Hair follicle dermal papilla cell (primary cell): ENCODE results near the gene VPS45. TPM values are rescaled to one million over a fixed set of nuclear protein-coding genes. Genes with fewer than 3 reads are reported as not detected.

ENCODE experiments used
- total RNA-seq: library from RNA; depleted of rRNA; stranded (reverse); fragments of >200 nt; gene quantifications from 2 replicates; pipeline ENCODE4 v1.2.3, GENCODE V29; 2012

The VPS45 gene, protein sequence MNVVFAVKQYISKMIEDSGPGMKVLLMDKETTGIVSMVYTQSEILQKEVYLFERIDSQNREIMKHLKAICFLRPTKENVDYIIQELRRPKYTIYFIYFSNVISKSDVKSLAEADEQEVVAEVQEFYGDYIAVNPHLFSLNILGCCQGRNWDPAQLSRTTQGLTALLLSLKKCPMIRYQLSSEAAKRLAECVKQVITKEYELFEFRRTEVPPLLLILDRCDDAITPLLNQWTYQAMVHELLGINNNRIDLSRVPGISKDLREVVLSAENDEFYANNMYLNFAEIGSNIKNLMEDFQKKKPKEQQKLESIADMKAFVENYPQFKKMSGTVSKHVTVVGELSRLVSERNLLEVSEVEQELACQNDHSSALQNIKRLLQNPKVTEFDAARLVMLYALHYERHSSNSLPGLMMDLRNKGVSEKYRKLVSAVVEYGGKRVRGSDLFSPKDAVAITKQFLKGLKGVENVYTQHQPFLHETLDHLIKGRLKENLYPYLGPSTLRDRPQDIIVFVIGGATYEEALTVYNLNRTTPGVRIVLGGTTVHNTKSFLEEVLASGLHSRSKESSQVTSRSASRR
- total RNA-seq = 34.9 and 36.5 TPM in 2 replicates

DNA sequence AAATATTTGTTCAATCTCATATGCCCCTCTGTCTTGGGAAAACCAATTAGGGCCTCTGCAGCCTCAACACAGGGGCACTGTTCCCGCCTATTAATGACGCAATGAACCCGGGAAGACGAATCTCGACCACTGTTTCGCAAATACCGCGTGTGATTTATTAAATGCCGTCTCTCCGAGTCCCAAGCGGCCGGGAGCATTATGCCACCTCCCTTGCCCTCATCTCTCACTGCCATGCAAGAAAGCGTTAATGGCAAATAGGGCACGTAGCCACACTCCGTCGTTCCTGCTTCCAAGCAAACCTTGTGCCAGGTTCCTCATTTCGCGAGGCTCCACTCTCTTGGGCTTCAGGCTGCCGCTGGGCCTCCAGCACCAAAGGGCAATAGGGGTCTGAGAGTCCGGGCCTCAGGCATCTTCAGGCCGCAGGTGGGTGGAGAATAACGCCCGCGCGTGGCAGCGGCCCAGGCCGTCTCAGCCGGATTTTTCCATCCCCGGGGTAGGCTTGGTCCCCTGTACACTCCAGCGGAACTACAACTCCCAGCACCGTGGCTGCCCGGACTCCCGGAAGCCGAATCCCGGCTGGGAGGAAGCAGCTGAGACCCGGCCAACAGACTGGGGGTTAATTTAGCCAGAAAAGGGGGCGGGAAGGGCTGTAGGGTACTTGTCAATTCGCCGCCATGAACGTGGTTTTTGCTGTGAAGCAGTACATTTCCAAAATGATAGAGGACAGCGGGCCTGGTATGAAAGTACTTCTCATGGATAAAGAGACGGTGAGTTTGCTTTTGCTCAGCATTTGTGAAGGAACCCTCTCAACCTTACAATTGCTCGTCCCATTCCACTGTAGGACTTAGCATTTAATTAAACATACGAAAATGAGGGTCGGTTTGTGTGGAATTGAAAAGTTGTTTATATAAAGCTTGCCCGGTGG lies at the start of gene VPS45:
Gene VPS45 (plus strand): TSS at position 593 of the 925 bp plus-strand sequence. CDS start 82 bp downstream, at position 675.

GRCh38 chr1:150149271-150150132 lies 81.9 kb downstream of the VPS45 start, which contains the start of gene PLEKHO1:
TSS of gene PLEKHO1 (plus strand) at chr1:150149916. CDS start at chr1:150150258, 342 bp downstream.

Other genes with a start within 250 kb of the VPS45 start
- gene BOLA1, start 168.2 kb upstream of the VPS45 start, total RNA-seq = 7.8 and 8.4 TPM in 2 replicates
- 23.8 and 27.3 TPM in 2 replicates for gene SV2A, start 149.9 kb upstream of the VPS45 start, total RNA-seq
- 10.7 and 12.9 TPM in 2 replicates for gene SF3B4, start 140.0 kb upstream of the VPS45 start, total RNA-seq
- gene MTMR11, start 130.9 kb upstream of the VPS45 start, total RNA-seq = 12.0 and 15.1 TPM in 2 replicates
- 17.7 and 24.7 TPM in 2 replicates for gene OTUD7B, start 57.0 kb upstream of the VPS45 start, total RNA-seq
- gene PLEKHO1, start 82.1 kb downstream of the VPS45 start, total RNA-seq = 48.5 and 66.8 TPM in 2 replicates
- gene ANP32E, start 168.3 kb downstream of the VPS45 start, total RNA-seq = 9.8 and 10.5 TPM in 2 replicates
- not detected in 2 replicates for gene CA14, start 190.0 kb downstream of the VPS45 start, total RNA-seq
- gene APH1A, start 201.2 kb downstream of the VPS45 start, total RNA-seq = 123 and 125 TPM in 2 replicates
- 5.5 and 8.4 TPM in 2 replicates for gene C1orf54, start 205.0 kb downstream of the VPS45 start, total RNA-seq
- gene CIART, start 214.8 kb downstream of the VPS45 start, total RNA-seq = 16.6 and 20.2 TPM in 2 replicates
- gene MRPS21, start 226.1 kb downstream of the VPS45 start, total RNA-seq = 16.9 and 24.0 TPM in 2 replicates